ENCODE results near the gene ACSF3. TPM values are rescaled to one million over a fixed set of nuclear protein-coding genes. Genes with fewer than 3 reads are reported as not detected.

The ACSF3 gene
- total RNA-seq, 1 experiment from 2014 or later, result 30.8 TPM

DNA sequence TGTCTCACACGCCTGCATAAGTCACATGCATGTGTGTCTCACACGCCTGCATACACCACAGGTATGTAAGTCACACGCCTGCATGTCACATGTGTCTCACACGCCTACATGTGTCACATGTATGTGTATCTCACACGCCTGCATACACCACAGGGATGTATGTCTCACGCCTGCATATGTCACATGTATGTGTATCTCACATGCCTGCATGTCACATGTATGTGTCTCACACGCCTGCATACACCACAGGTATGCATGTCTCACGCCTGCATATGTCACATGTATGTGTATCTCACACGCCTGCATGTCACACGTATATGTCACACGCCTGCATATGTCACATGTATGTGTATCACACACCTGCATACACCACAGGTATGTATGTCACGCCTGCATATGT lies 64.1 kb downstream of the ACSF3 start:
- no peak overlapping the region for H3K27ac ChIP-seq (ENCODE audit: low read length)
- no peak overlapping the region for H3K4me3 ChIP-seq (ENCODE audit: low read depth in 2 of 2, low read length in 2 of 2)
- no peak for TF ChIP-seq TCF7L2 (IDR thresholded peaks at IDR 0.05; ENCODE audit: low read depth, low read length)
- TF ChIP-seq POLR2AphosphoS5 (IDR thresholded peaks at IDR 0.05; ENCODE audit: low read depth, low read length), result no peak
- no peak for TF ChIP-seq SIN3A (IDR thresholded peaks at IDR 0.05; ENCODE audit: borderline replicate concordance, insufficient read depth, low read depth, low read length)
- H3K36me3 ChIP-seq (ENCODE audit: control insufficient read depth, insufficient read depth, low read length), result no peaks in the 10 kb centered on the region
- POLR2A ChIA-PET, result no interaction called here
- in situ Hi-C loops (cut with HindIII; ENCODE audit: low pct_unique_long_range_greater_than_20kb, low sequenced_read_pairs) (no loop called here), intact Hi-C loops (cut with micrococcal nuclease; ENCODE audit: unreplicated experiment) (no loop called here)
- CTCF ChIA-PET, result no interaction called here
- no peaks in the 10 kb centered on the region for H3K9me3 ChIP-seq (ENCODE audit: control insufficient read depth, insufficient read depth, low read depth, low read length)
- BruUV-seq (replicated peaks), result no TSS peak
- H3K27me3 ChIP-seq (ENCODE audit: control insufficient read depth, insufficient read depth, low read length), result no peaks in the 10 kb centered on the region
- DNase-seq (ENCODE audit: low read depth, low spot score) (no peak), ATAC-seq (no peak)
- H3K4me1 ChIP-seq (ENCODE audit: control insufficient read depth, insufficient read depth, low read length), result no peaks in the 10 kb centered on the region

DNA sequence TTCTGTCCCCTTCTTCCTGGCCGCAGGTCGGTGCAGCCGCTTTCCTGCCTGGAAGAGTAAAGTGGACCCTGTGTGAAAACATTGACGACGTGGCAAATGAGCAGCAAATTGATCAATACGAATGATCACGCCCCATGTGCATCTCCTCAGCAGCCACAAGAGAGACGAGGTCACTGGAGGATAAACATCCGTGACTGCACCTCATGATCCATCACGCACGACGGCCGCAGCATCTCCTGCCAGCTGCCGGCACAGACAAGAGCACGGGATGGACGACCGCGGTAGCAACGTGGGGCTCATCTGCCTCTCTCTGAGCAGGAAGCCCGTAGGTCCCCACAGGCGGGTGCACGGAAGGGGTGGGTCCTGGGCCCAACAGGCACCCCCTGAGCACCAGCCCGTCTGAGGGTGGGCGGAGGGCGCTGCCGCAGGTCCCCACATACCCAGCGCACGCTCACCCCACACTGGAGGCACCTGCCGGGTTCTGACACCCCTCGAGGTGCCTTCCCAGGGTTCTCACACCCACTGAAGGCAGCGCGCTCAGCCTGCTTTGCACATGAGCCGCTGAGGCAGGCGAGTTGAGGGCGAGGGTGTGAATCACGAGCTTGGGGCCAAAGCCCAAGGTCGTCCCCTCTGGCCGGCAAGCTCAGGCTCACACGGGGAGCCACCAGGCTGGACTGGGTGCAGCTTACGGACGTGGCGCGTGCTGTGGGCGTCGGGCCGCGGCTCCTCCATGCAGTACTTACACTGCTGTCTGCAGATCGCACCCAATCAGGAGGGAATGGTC lies 65.6 kb downstream of the ACSF3 start:
- H3K9me3 ChIP-seq (ENCODE audit: control insufficient read depth, insufficient read depth, low read depth, low read length), result no peaks in the 10 kb centered on the region
- BruUV-seq (replicated peaks), result no TSS peak
- no peak overlapping the region for H3K27ac ChIP-seq (ENCODE audit: low read length)
- no peak overlapping the region for H3K4me3 ChIP-seq (ENCODE audit: low read depth in 2 of 2, low read length in 2 of 2)
- H3K36me3 ChIP-seq (ENCODE audit: control insufficient read depth, insufficient read depth, low read length), result no peaks in the 10 kb centered on the region
- no peaks in the 10 kb centered on the region for H3K27me3 ChIP-seq (ENCODE audit: control insufficient read depth, insufficient read depth, low read length)
- H3K4me1 ChIP-seq (ENCODE audit: control insufficient read depth, insufficient read depth, low read length), result no peaks in the 10 kb centered on the region
- DNase-seq (ENCODE audit: low read depth, low spot score), result no peak
- ChIA-PET POLR2A (no interaction called here), CTCF (no interaction called here)
- no peak for ATAC-seq
- TF ChIP-seq, protein P1, sequence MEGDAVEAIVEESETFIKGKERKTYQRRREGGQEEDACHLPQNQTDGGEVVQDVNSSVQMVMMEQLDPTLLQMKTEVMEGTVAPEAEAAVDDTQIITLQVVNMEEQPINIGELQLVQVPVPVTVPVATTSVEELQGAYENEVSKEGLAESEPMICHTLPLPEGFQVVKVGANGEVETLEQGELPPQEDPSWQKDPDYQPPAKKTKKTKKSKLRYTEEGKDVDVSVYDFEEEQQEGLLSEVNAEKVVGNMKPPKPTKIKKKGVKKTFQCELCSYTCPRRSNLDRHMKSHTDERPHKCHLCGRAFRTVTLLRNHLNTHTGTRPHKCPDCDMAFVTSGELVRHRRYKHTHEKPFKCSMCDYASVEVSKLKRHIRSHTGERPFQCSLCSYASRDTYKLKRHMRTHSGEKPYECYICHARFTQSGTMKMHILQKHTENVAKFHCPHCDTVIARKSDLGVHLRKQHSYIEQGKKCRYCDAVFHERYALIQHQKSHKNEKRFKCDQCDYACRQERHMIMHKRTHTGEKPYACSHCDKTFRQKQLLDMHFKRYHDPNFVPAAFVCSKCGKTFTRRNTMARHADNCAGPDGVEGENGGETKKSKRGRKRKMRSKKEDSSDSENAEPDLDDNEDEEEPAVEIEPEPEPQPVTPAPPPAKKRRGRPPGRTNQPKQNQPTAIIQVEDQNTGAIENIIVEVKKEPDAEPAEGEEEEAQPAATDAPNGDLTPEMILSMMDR (IDR thresholded peaks at IDR 0.05), result no peak
- no peak for TF ChIP-seq SIN3A (IDR thresholded peaks at IDR 0.05; ENCODE audit: borderline replicate concordance, insufficient read depth, low read depth, low read length)
- TF ChIP-seq POLR2AphosphoS5 (IDR thresholded peaks at IDR 0.05; ENCODE audit: low read depth, low read length), result no peak
- TF ChIP-seq, protein P2, sequence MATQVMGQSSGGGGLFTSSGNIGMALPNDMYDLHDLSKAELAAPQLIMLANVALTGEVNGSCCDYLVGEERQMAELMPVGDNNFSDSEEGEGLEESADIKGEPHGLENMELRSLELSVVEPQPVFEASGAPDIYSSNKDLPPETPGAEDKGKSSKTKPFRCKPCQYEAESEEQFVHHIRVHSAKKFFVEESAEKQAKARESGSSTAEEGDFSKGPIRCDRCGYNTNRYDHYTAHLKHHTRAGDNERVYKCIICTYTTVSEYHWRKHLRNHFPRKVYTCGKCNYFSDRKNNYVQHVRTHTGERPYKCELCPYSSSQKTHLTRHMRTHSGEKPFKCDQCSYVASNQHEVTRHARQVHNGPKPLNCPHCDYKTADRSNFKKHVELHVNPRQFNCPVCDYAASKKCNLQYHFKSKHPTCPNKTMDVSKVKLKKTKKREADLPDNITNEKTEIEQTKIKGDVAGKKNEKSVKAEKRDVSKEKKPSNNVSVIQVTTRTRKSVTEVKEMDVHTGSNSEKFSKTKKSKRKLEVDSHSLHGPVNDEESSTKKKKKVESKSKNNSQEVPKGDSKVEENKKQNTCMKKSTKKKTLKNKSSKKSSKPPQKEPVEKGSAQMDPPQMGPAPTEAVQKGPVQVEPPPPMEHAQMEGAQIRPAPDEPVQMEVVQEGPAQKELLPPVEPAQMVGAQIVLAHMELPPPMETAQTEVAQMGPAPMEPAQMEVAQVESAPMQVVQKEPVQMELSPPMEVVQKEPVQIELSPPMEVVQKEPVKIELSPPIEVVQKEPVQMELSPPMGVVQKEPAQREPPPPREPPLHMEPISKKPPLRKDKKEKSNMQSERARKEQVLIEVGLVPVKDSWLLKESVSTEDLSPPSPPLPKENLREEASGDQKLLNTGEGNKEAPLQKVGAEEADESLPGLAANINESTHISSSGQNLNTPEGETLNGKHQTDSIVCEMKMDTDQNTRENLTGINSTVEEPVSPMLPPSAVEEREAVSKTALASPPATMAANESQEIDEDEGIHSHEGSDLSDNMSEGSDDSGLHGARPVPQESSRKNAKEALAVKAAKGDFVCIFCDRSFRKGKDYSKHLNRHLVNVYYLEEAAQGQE (IDR thresholded peaks at IDR 0.05; ENCODE audit: insufficient read depth in 1 of 2, low read depth in 2 of 2, low read length in 1 of 2), result no peak
- no peak for TF ChIP-seq TCF7L2 (IDR thresholded peaks at IDR 0.05; ENCODE audit: low read depth, low read length)
- in situ Hi-C loops (cut with HindIII; ENCODE audit: low pct_unique_long_range_greater_than_20kb, low sequenced_read_pairs), result no loop called here
- intact Hi-C loops (cut with micrococcal nuclease; ENCODE audit: unreplicated experiment), result no loop called here

DNA sequence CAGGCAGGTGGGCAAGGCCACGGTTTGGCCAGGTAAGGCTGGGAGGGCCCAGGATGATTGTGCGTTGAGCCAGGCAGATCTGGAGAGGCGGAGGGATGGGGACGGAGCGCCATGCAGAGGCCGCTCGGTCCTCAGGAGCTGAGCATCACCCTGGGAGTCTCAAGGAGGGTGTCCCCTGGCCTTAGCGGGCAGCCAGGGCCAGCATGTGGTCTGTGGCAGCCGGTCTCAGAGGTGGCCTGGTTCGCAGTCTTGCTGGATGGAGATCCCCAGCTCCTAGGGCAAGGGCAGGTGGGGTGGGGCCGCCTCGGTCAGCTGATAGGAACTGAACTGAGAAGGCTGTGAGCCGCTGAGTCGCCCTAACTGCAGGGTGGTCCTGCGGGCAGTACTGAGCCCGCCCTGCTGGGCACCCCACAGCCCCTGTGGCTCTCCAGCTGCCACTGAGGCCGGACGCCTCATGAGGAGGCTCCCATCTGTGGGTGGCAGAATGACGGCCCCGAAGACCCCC lies 66.2 kb downstream of the ACSF3 start:
- ChIA-PET CTCF (no interaction called here), POLR2A (no interaction called here)
- in situ Hi-C loops (cut with HindIII; ENCODE audit: low pct_unique_long_range_greater_than_20kb, low sequenced_read_pairs) (no loop called here), intact Hi-C loops (cut with micrococcal nuclease; ENCODE audit: unreplicated experiment) (loop anchor here (10.0 kb wide), 1 partner anchor 345 kb away; the partner anchor contains the start of gene APRT)
- no peaks in the 10 kb centered on the region for H3K36me3 ChIP-seq (ENCODE audit: control insufficient read depth, insufficient read depth, low read length)
- no peaks in the 10 kb centered on the region for H3K9me3 ChIP-seq (ENCODE audit: control insufficient read depth, insufficient read depth, low read depth, low read length)
- no peak for DNase-seq (ENCODE audit: low read depth, low spot score)
- BruUV-seq (replicated peaks), result no TSS peak
- no peak for ATAC-seq
- TF ChIP-seq, protein P1 (IDR thresholded peaks at IDR 0.05), result no peak
- TF ChIP-seq POLR2AphosphoS5 (IDR thresholded peaks at IDR 0.05; ENCODE audit: low read depth, low read length) (no peak), SIN3A (IDR thresholded peaks at IDR 0.05; ENCODE audit: borderline replicate concordance, insufficient read depth, low read depth, low read length) (no peak)
- TF ChIP-seq, protein P2 (IDR thresholded peaks at IDR 0.05; ENCODE audit: insufficient read depth in 1 of 2, low read depth in 2 of 2, low read length in 1 of 2), result no peak
- H3K4me3 ChIP-seq (ENCODE audit: low read depth in 2 of 2, low read length in 2 of 2), result no peak overlapping the region
- no peak overlapping the region for H3K27ac ChIP-seq (ENCODE audit: low read length)
- H3K4me1 ChIP-seq (ENCODE audit: control insufficient read depth, insufficient read depth, low read length), result no peaks in the 10 kb centered on the region
- no peaks in the 10 kb centered on the region for H3K27me3 ChIP-seq (ENCODE audit: control insufficient read depth, insufficient read depth, low read length)

Measured in Panc1 (cell line).